T-helper 17 cell (primary cell): Measurements from ENCODE around the gene FOCAD. TPM values are rescaled to one million over a fixed set of nuclear protein-coding genes. Genes with fewer than 3 reads are reported as not detected.
A peak's percentile ranks its signal among the peaks of the same experiment; 100 is the strongest.

Source experiments
- ATAC-seq: fragments of 150-1000 bp; cut with Tn5 transposase; 2 replicates; pipeline ENCODE4 v1.10.0; 2021; ENCODE audit warnings: mild to moderate bottlenecking, moderate library complexity
- DNase-seq, 3 donors: peaks; one replicate each; pipeline versions ENCODE4 v3.0.0 to v3.0.0-alpha.2; 2020 to 2021
- H3K9me3 ChIP-seq: one replicate; pipeline ENCODE4 v1.7.0; 2013; ENCODE audit warnings: low read length, mild to moderate bottlenecking; ENCODE audit not compliant: control insufficient read depth, poor library complexity, severe bottlenecking
- H3K27ac Mint-ChIP-seq: one replicate; pipeline ENCODE4 v1.8.0; 2022; ENCODE audit warnings: mild to moderate bottlenecking, moderate library complexity, mixed read lengths
- H3K27me3 Mint-ChIP-seq: one replicate; pipeline ENCODE4 v1.8.0; 2022; ENCODE audit warnings: mixed read lengths
- H3K36me3 Mint-ChIP-seq: one replicate; pipeline ENCODE4 v1.8.0; 2022; ENCODE audit warnings: low read depth, mixed read lengths
- H3K4me1 Mint-ChIP-seq: one replicate; pipeline ENCODE4 v1.8.0; 2022; ENCODE audit warnings: mild to moderate bottlenecking, mixed read lengths
- H3K4me3 Mint-ChIP-seq: one replicate; pipeline ENCODE4 v1.8.0; 2022; ENCODE audit warnings: mild to moderate bottlenecking, moderate library complexity, mixed read lengths
- total RNA-seq, 4 donors: library from RNA in 2 of 4; stranded (reverse) in 2 of 4; gene quantifications; one replicate each; pipeline ENCODE4 v1.2.3 and lab custom pipeline; 2022 to 2026

The FOCAD gene
- total RNA-seq, 2 donors from 2014 or later, result 16.2 to 18.2 TPM

DNA sequence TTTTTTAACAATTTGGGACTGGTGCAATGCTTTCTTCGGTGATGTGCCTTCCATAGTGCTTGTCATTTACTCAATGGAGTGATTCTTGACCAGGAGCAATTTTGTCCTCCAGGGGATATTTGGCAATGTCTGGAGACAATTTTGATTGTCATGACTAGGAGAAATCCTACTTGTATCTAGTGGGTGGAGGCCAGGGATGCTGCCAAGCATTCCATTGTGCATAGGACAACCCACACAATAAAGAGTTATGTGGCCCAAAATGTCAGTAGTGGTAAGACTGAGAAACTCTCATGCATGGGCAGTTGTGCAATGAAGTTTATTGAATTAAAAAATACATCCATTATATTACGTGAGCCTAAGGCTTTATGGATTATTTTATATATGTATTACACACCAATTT is 70.5 kb downstream of the FOCAD start:
- Mint-ChIP-seq H3K27ac (no peak overlapping the region), H3K36me3 (peaks cover 6% of the 10 kb centered on the region), H3K4me3 (no peak overlapping the region), H3K4me1 (peaks cover 3% of the 10 kb centered on the region), H3K27me3 (no peaks in the 10 kb centered on the region)
- ATAC-seq, result no peak
- H3K9me3 ChIP-seq, result no peaks in the 10 kb centered on the region
- DNase-seq, result no peak

DNA sequence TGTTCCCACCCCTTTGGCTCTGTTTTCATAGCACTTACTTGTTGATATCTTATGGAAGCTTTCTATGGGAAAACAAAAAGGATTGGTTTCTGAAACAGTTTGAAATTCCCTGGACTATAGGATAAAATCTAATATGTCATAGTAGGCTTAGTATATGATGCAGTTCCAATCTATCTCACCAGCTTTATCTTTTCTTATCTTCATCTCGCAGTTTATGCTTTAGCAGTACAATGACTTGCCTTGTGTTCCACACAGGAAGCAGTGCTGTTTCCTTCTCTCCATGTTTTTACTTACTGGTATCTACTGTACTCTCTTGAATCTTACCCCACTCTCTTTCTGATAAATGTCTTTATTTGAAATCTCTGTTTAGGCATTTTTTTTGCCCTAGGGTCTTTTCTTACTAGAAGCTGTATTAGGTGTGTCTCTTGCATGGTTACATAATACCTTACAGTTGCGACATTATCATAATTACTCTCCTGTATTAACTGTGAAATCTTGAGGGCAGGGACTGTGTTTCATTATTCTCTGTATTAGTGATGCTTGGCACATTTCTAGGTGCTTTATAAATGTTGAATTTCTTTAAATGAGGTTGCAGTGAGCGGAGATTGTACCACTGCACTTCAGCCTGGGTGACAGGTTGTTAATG is 76.3 kb downstream of the FOCAD start:
- no peaks in the 10 kb centered on the region for H3K9me3 ChIP-seq
- Mint-ChIP-seq H3K36me3 (peaks cover 3% of the 10 kb centered on the region), H3K4me1 (peaks cover 8% of the 10 kb centered on the region), H3K27me3 (no peaks in the 10 kb centered on the region), H3K27ac (peak overlapping the region; percentile 76), H3K4me3 (no peak overlapping the region)
- ATAC-seq (no peak), DNase-seq (no peak)

DNA sequence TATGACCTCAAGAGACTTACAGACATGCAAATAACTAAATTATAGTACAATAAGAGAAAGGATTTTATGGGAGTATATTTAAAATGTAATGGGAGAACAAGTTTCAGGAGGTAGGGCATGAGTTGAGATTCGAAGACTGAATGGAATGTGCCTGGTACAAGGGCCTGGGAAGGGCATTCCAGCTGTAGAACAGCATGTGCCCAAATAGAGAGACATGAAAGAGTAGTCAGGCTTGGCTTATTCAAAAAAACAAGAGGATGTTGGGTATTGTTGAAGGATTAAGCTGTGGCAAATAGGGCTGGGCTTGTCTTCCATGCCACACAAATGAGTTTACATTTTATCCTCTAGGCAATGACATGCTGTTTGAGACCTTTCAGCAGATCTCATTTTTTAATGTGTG is 86.9 kb downstream of the FOCAD start:
- no peaks in the 10 kb centered on the region for H3K9me3 ChIP-seq
- ATAC-seq, result no peak
- Mint-ChIP-seq H3K27ac (no peak overlapping the region), H3K4me1 (peaks cover 4% of the 10 kb centered on the region), H3K27me3 (no peaks in the 10 kb centered on the region), H3K36me3 (peaks cover 19% of the 10 kb centered on the region), H3K4me3 (no peak overlapping the region)
- no peak for DNase-seq

DNA sequence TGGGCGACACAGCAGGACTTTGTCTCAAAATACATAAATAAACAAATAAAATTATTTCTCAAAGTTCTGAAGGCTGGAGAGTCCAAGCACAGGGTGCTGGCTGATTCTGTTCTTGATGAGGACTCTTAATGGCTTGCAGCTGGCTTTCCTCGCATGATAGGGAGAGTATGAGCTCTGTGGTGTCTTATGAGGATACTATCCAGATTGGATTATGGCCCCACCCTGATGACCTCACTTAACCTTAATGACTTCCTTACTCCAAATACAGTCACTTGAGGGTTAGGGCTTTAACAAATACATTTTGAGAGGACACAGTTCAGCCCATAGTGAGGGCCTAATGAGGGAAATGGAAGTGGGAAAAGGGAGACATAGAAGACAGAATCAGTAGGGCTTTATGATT is 87.7 kb downstream of the FOCAD start:
- Mint-ChIP-seq H3K27ac (no peak overlapping the region), H3K4me3 (no peak overlapping the region), H3K36me3 (peaks cover 17% of the 10 kb centered on the region), H3K27me3 (no peaks in the 10 kb centered on the region), H3K4me1 (peaks cover 4% of the 10 kb centered on the region)
- ATAC-seq, result no peak
- no peaks in the 10 kb centered on the region for H3K9me3 ChIP-seq
- DNase-seq, result no peak

DNA sequence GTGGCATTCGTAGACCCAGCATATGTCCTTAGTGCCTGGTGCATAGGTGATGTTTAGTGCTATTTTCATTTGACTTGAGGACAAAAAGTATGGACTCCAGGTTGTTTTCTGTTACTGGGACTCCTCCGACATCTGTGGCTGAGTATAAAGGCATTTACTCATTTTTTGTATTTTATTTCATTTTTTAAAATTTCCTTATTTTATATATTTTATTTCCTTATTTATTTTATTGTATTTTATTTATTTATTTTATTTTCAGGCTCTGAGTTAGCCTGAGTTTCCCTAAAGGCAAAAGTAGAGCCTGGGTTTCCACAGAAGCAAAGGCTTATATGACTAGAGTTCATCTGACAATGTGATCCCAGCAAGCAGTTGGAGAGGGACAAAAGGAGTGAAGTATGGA is 91.6 kb downstream of the FOCAD start:
- peaks cover 4% of the 10 kb centered on the region for H3K4me1 Mint-ChIP-seq
- H3K36me3 Mint-ChIP-seq, result peaks cover 13% of the 10 kb centered on the region
- no peaks in the 10 kb centered on the region for H3K9me3 ChIP-seq
- no peak for ATAC-seq
- no peak overlapping the region for H3K27ac Mint-ChIP-seq
- H3K27me3 Mint-ChIP-seq, result no peaks in the 10 kb centered on the region
- H3K4me3 Mint-ChIP-seq, result no peak overlapping the region
- DNase-seq, result no peak

DNA sequence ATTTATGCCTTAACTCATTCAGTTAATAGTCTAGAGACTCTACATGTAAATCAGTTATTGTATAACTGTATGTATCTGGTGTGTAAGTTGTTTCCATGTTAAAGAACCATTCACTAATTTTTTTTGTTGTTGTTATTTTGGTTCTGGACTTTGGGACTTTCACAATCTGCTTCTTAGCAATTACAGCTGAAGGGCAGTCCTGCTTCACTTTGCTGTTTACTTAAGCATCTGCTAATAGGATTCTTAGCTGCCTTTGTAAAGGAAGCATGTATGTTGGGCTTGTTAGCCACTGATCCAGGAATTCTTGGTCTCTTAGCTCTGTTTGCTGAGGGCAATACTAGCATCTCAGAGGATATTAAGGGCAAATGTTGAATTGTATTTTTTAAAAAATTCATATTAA is 97.0 kb downstream of the FOCAD start:
- peaks cover 6% of the 10 kb centered on the region for H3K4me1 Mint-ChIP-seq
- no peak for ATAC-seq
- DNase-seq, result no peak
- H3K4me3 Mint-ChIP-seq, result no peak overlapping the region
- no peaks in the 10 kb centered on the region for H3K9me3 ChIP-seq
- H3K27ac Mint-ChIP-seq, result no peak overlapping the region
- no peaks in the 10 kb centered on the region for H3K27me3 Mint-ChIP-seq
- H3K36me3 Mint-ChIP-seq, result peaks cover 4% of the 10 kb centered on the region

DNA sequence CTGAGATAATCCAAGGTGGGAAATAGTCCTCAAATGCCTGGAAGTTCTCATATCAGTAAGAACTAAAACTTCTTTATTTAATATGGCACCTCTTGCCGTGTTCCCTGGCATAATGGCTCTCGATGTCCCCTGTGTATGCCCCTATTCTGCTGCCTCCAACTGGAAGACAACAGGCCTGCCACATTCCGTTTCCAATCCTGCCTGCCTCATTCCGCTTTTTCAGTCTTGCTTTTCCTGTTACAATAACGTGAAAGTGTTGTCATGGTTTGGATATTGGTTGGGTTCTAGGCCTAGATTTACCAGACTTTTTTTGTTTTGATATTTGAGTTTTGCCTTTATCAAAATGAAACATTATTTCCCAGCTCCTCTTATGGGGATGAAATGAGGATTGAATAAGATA is 98.2 kb downstream of the FOCAD start:
- Mint-ChIP-seq H3K27me3 (no peaks in the 10 kb centered on the region), H3K4me1 (peaks cover 6% of the 10 kb centered on the region), H3K4me3 (no peak overlapping the region), H3K27ac (no peak overlapping the region), H3K36me3 (peaks cover 4% of the 10 kb centered on the region)
- H3K9me3 ChIP-seq, result no peaks in the 10 kb centered on the region
- ATAC-seq (no peak), DNase-seq (no peak)

DNA sequence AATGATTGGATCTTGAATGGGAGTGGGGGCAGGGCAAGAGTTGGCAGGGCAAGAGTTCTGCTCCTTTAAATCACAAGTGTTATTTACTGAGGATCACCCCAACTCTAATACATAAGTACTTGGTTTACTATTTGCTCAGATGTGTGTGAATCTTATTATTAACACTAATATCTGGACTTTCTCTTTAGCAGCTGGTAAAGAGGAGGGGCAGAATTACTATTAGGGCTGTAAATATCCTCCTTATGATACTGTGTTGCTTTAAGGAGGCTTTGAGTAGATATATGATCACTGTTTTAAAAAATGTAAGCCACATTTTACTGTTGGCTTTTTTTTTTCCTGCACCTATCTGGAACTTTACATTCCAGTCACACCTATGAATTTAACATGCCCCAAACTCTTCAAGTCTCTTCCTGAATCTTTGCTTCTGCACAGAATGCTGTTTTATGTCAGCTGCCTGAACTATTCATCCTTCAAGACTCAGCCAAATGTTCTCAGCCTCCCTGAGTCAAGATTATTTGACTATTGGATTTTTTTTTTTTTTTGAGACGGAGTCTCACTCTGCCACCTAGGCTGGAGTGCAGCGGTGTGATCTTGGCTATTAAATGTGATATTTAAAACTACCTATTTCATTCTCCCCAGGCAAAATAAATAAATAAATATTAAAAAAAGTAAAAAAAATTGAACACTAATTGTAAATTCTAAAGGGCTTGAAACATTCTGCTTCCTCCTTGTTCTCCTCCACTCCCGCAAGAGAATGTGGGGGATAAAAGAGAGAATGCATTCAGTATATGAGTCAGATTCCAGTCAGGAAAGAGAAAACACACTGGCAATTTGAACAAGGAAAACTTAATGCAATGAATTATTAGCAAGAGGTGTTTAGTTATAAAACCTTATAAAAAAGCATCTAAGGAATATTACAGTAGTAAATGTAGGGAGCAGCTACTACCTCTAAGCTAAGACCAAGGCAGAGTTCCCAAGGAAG is 99.3 kb downstream of the FOCAD start:
- no peak for DNase-seq
- peaks cover 4% of the 10 kb centered on the region for H3K36me3 Mint-ChIP-seq
- ATAC-seq, result no peak
- H3K4me3 Mint-ChIP-seq, result no peak overlapping the region
- H3K27me3 Mint-ChIP-seq, result no peaks in the 10 kb centered on the region
- H3K9me3 ChIP-seq, result no peaks in the 10 kb centered on the region
- peaks cover 6% of the 10 kb centered on the region for H3K4me1 Mint-ChIP-seq
- H3K27ac Mint-ChIP-seq, result peak overlapping the region; percentile 3

DNA sequence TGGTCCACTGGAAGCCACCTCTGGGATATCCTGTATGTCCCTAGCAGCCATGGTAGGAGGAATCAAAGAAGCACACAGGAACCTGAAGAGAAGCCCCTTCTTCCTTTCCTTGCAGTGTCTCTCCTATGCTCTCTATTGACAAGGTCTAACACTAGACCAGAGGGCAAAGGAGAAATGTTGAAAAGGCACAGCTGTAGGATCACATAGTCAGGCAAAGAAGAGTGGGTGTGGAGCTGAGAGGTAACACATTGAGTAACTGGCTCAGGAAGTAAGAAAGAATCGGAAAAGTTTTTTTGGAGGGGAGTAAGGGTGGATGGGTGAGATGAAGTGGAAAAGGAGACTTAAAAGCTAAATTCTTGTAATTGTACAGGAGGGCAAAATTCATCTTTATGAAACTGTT is 100.1 kb downstream of the FOCAD start:
- ATAC-seq (no peak), DNase-seq (no peak)
- H3K9me3 ChIP-seq, result no peaks in the 10 kb centered on the region
- Mint-ChIP-seq H3K36me3 (peaks cover 4% of the 10 kb centered on the region), H3K4me3 (no peak overlapping the region), H3K27ac (peak overlapping the region; percentile 3), H3K4me1 (peaks cover 6% of the 10 kb centered on the region), H3K27me3 (no peaks in the 10 kb centered on the region)

DNA sequence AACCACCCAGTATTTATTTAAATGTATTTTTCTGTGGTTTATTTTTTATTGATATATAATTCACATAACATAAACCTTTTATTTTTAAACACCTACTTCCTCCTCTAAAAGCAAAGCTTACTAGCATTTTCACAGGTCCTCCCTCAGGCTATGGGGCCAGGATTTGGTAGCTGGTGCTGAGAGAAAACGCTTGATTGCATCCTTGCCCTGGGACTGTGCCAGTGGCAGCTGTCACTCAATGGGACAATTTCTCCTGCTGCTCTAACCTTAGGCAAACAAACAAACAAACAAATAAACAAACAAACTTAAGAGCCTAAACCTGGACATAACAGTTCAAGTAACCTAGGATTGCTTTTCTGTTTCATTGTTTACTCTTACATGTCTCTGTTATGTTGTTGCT is 102.7 kb downstream of the FOCAD start:
- no peaks in the 10 kb centered on the region for H3K9me3 ChIP-seq
- DNase-seq, result no peak
- ATAC-seq, result no peak
- no peak overlapping the region for H3K4me3 Mint-ChIP-seq
- no peaks in the 10 kb centered on the region for H3K27me3 Mint-ChIP-seq
- H3K4me1 Mint-ChIP-seq, result peaks cover 8% of the 10 kb centered on the region
- peaks cover 17% of the 10 kb centered on the region for H3K36me3 Mint-ChIP-seq
- no peak overlapping the region for H3K27ac Mint-ChIP-seq

DNA sequence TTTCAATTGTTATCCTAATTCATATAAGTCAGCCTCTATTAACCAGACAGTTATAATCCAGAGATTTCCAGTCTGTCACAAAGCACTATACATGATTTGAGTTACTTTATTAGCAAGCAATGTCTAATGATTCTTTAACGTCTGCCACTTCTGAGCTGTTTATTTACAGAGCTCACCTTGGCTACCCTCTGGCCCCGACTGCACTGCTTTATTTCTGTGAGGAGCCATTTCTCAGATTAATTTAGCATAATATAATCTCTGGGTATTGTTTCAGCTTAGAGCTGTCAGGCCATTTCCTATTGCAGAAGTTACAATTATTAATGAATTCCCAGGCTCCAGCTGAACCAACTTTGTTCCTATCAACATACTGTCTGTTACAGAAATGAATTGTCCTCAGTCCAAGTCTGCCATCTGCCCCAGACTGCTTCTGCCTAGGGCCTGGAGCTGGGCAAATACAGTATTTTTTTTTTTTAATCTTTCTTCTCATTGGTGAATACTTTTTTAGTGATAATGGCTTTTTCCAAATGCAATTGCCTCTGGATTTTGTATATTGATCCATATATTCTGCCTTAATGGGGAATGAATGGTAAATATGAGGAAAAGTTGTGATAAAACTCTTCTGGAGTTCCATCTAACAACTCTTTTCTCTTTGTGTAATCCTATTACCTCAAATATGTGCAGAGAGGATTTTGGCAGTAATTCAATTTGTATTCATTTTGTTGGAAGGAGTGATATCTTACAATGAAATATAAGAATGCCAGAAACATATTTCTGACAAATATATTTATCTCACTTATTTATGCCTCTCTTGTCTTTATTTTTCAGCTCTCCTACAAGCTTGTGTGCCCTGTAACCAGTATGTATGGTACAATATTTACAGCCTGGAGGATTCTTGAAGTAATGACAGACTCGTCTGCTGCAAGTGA is 104.7 kb downstream of the FOCAD start:
- Mint-ChIP-seq H3K27ac (no peak overlapping the region), H3K27me3 (no peaks in the 10 kb centered on the region), H3K4me3 (no peak overlapping the region), H3K4me1 (peaks cover 8% of the 10 kb centered on the region), H3K36me3 (peaks cover 15% of the 10 kb centered on the region)
- DNase-seq, result no peak
- ATAC-seq, result no peak
- H3K9me3 ChIP-seq, result no peaks in the 10 kb centered on the region

DNA sequence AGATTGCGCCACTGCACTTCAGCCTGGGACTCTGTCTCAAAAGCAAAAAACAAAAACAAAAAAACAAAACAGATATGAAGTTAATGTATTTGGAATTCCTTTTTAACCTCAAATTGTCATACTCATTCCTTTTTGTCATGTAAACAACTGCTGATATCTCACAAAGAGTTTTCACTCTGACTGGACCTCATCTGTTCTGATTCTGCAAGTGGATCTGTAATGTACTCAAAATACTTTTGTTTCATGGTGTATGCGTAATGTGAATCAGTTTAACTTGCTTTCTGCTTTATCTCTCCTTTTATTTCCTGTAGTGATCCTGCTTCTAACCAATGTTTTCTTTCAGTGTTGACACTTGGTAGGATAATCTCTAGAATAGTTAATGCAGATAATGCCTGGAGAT is 106.7 kb downstream of the FOCAD start:
- no peaks in the 10 kb centered on the region for H3K9me3 ChIP-seq
- Mint-ChIP-seq H3K4me1 (peaks cover 3% of the 10 kb centered on the region), H3K4me3 (no peak overlapping the region), H3K36me3 (peaks cover 13% of the 10 kb centered on the region), H3K27ac (no peak overlapping the region), H3K27me3 (no peaks in the 10 kb centered on the region)
- no peak for ATAC-seq
- no peak for DNase-seq

DNA sequence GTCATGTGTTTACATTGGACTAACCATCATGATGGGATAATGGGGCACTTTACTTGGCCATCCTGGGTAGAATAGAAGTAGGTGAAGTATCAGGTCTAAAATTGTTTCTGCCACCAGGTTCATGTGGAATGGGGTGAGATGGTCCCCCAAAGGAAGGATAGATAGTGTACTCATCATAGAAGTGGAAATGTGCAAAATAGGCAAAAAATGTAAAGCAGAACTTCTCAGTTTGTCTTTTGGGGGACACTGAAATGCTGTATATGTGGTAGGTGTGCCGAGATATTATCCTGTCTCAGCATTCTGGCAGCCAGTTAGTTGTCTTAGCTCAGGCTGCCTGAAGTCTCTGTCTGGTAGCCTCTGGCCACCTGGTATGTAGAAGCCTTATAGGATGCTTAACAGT is 107.6 kb downstream of the FOCAD start:
- H3K4me3 Mint-ChIP-seq, result no peak overlapping the region
- no peak overlapping the region for H3K27ac Mint-ChIP-seq
- no peaks in the 10 kb centered on the region for H3K9me3 ChIP-seq
- DNase-seq (no peak), ATAC-seq (no peak)
- peaks cover 13% of the 10 kb centered on the region for H3K36me3 Mint-ChIP-seq
- H3K27me3 Mint-ChIP-seq, result no peaks in the 10 kb centered on the region
- H3K4me1 Mint-ChIP-seq, result peaks cover 3% of the 10 kb centered on the region
